HepG2 (cell line): Measurements from ENCODE around the gene GATAD2B. TPM values are rescaled to one million over a fixed set of nuclear protein-coding genes. Genes with fewer than 3 reads are reported as not detected.

Experiments used
- AGO2 ChIP-seq: fragments of 200-400 bp; formaldehyde crosslinking; optimal IDR thresholded peaks from 2 replicates; pipeline ENCODE3; 2017; ENCODE audit warnings: mild to moderate bottlenecking, low read depth, low read length, moderate library complexity
- FOXO4 ChIP-seq: sonication (generic); formaldehyde crosslinking; conservative IDR thresholded peaks from 2 replicates; pipeline ENCODE4 v1.8.1; 2023; ENCODE audit warnings: missing genetic modification reagents
- FUBP1 ChIP-seq: sonication (generic); formaldehyde crosslinking; IDR thresholded peaks from 2 replicates; pipeline ENCODE4 v1.5.1; 2020; ENCODE audit warnings: missing genetic modification reagents, mild to moderate bottlenecking, borderline replicate concordance
- GPN1 ChIP-seq: sonication (generic); formaldehyde crosslinking; IDR thresholded peaks from 2 replicates; pipeline ENCODE4 v1.5.1; 2020; ENCODE audit warnings: missing genetic modification reagents, borderline replicate concordance
- KDM2A ChIP-seq: sonication (generic); formaldehyde crosslinking; IDR thresholded peaks from 2 replicates; pipeline ENCODE4 v1.4.0; 2020; ENCODE audit warnings: low read depth, missing genetic modification reagents, borderline replicate concordance
- MED1 ChIP-seq: sonication (generic); formaldehyde crosslinking; IDR thresholded peaks from 2 replicates; pipeline ENCODE4 v1.4.0; 2020; ENCODE audit warnings: missing genetic modification reagents
- MNT ChIP-seq: fragments of 450-650 bp; IDR thresholded peaks from 2 replicates; pipeline ENCODE4 v1.6.1; 2016
- RAD51 ChIP-seq: fragments of 450-650 bp; IDR thresholded peaks from 2 replicates; pipeline ENCODE4 v1.6.1; 2016; ENCODE audit warnings: borderline replicate concordance
- RFX5 ChIP-seq: IDR thresholded peaks from 2 replicates; pipeline ENCODE4 v1.6.1; 2011; ENCODE audit warnings: low read depth, low read length, improper control_type of control experiment
- SP2 ChIP-seq: sonication (generic); formaldehyde crosslinking; IDR thresholded peaks from 2 replicates; pipeline ENCODE4 v1.5.1; 2020; ENCODE audit warnings: mild to moderate bottlenecking, missing genetic modification reagents
- ZFP82 ChIP-seq: sonication (generic); formaldehyde crosslinking; IDR thresholded peaks from 2 replicates; pipeline ENCODE4 v1.5.1; 2020; ENCODE audit warnings: mild to moderate bottlenecking, missing genetic modification reagents, borderline replicate concordance
- ZGPAT ChIP-seq: IDR thresholded peaks from 2 replicates; pipeline ENCODE4 v1.6.1; 2016; ENCODE audit warnings: mild to moderate bottlenecking
- ZNF432 ChIP-seq: sonication (generic); formaldehyde crosslinking; IDR thresholded peaks from 2 replicates; pipeline ENCODE4 v1.5.0; 2020; ENCODE audit warnings: missing genetic modification reagents, mild to moderate bottlenecking, borderline replicate concordance
- ZNF530 ChIP-seq: sonication (generic); formaldehyde crosslinking; IDR thresholded peaks from 2 replicates; pipeline ENCODE4 v1.5.0; 2020; ENCODE audit warnings: low read depth, mild to moderate bottlenecking, missing genetic modification reagents
- ZNF605 ChIP-seq: sonication (generic); formaldehyde crosslinking; IDR thresholded peaks from 2 replicates; pipeline ENCODE4 v1.8.0; 2022; ENCODE audit warnings: mild to moderate bottlenecking, missing genetic modification reagents
- ZNF777 ChIP-seq: sonication (generic); formaldehyde crosslinking; IDR thresholded peaks from 2 replicates; pipeline ENCODE4 v1.4.0; 2020; ENCODE audit warnings: missing genetic modification reagents
- ZNF841 ChIP-seq: sonication (generic); formaldehyde crosslinking; IDR thresholded peaks from 2 replicates; pipeline ENCODE4 v1.8.1; 2023; ENCODE audit warnings: missing genetic modification reagents, borderline replicate concordance
- polyA plus RNA-seq, 8 experiments: library from polyadenylated mRNA; depleted of rRNA in 3 of 8; stranded (reverse) in 7 of 8; unstranded in 1 of 8; fragments of >200 nt; fragmentation: Illumina TruSeq in 4 of 8; extraction: Trizol in 4 of 8; gene quantifications; 2 replicates each; pipeline versions ENCODE4 v1.2.1 to v1.2.3, GENCODE V29; 2011 to 2016; ENCODE audit warnings: low read depth in 4 of 8, missing spikeins in 1 of 8, mixed read lengths in 1 of 8; ENCODE audit not compliant: insufficient read depth in 1 of 8
- total RNA-seq, 5 experiments: library from RNA; depleted of rRNA; stranded (reverse); fragments of >200 nt; fragmentation: Illumina TruSeq; extraction: Trizol; gene quantifications; 2 replicates each; pipeline ENCODE4 v1.2.3, GENCODE V29; 2016; ENCODE audit warnings: low read depth in 1 of 5

GATAD2B gene
- total and polyA plus RNA-seq, 2 of the 13 experiments (the other 11 are each of a cell fraction or from before 2014, with no cell fraction given), result 3.2 to 5.2 TPM

GRCh38 chr1:153796786-153797659 is 125.7 kb downstream of the GATAD2B start (continued):
- TF ChIP-seq MNT, result peak; percentile 91
- no peak for TF ChIP-seq AGO2
- no peak for TF ChIP-seq MED1
- TF ChIP-seq FUBP1 (CRISPR knock-in tag), result no peak
- TF ChIP-seq FOXO4 (CRISPR knock-in tag), result no peak
- TF ChIP-seq RFX5, result no peak
- TF ChIP-seq ZNF432, result no peak
- TF ChIP-seq ZNF841 (CRISPR knock-in tag), result no peak
- no peak for TF ChIP-seq GPN1 (CRISPR knock-in tag)
- no peak for TF ChIP-seq SP2 (CRISPR knock-in tag)
- TF ChIP-seq ZFP82 (CRISPR knock-in tag), result no peak
- no peak for TF ChIP-seq ZNF530 (CRISPR knock-in tag)
- no peak for TF ChIP-seq ZNF605 (CRISPR knock-in tag)
- TF ChIP-seq KDM2A (CRISPR knock-in tag), result no peak
- TF ChIP-seq ZGPAT (CRISPR knock-in tag), result no peak
- TF ChIP-seq RAD51, result no peak
- TF ChIP-seq ZNF777 (CRISPR knock-in tag), result no peak
